H9 (cell line): ENCODE results near the gene ZNHIT6. TPM values are rescaled to one million over a fixed set of nuclear protein-coding genes. Genes with fewer than 3 reads are reported as not detected.

ENCODE experiments used
- DNase-seq: peaks from one replicate; pipeline ENCODE4 v3.0.0-alpha.2; 2017
- H2AFZ ChIP-seq: one replicate; pipeline ENCODE4 v1.6.1; 2013; ENCODE audit warnings: mild to moderate bottlenecking, low read length, control low read depth, moderate library complexity
- H2AK5ac ChIP-seq: 2 replicates; pipeline ENCODE4 v1.6.1; 2013; ENCODE audit warnings: low read length, control low read depth, mixed read lengths; ENCODE audit not compliant: insufficient read length
- H2BK120ac ChIP-seq: one replicate; pipeline ENCODE4 v1.6.1; 2013; ENCODE audit warnings: low read depth, mild to moderate bottlenecking, low read length, control low read depth, inconsistent platforms; ENCODE audit not compliant: poor library complexity, severe bottlenecking
- H2BK12ac ChIP-seq: 2 replicates; pipeline ENCODE4 v1.6.1; 2013; ENCODE audit warnings: low read length, control low read depth, mixed read lengths, low read depth; ENCODE audit not compliant: insufficient read length
- H2BK15ac ChIP-seq: 2 replicates; pipeline ENCODE4 v1.6.1; 2013; ENCODE audit warnings: low read depth, low read length, control low read depth
- H2BK20ac ChIP-seq: one replicate; pipeline ENCODE4 v1.6.1; 2013; ENCODE audit warnings: low read depth, mild to moderate bottlenecking, low read length, control low read depth, inconsistent platforms; ENCODE audit not compliant: poor library complexity, severe bottlenecking
- H2BK5ac ChIP-seq: 2 replicates; pipeline ENCODE4 v1.6.1; 2013; ENCODE audit warnings: low read length, control low read depth, mixed read lengths; ENCODE audit not compliant: insufficient read length
- H3K14ac ChIP-seq: 2 replicates; pipeline ENCODE4 v1.6.1; 2013; ENCODE audit warnings: low read length, control low read depth; ENCODE audit not compliant: insufficient read depth
- H3K18ac ChIP-seq: 2 replicates; pipeline ENCODE4 v1.6.1; 2013; ENCODE audit warnings: low read depth, mild to moderate bottlenecking, mixed read lengths, low read length, control low read depth; ENCODE audit not compliant: insufficient read length
- H3K23ac ChIP-seq: 2 replicates; pipeline ENCODE4 v1.6.1; 2013; ENCODE audit warnings: low read length, control low read depth, mixed read lengths, low read depth; ENCODE audit not compliant: insufficient read length
- H3K23me2 ChIP-seq: 2 replicates; pipeline ENCODE4 v1.6.1; 2013; ENCODE audit warnings: low read depth, mild to moderate bottlenecking, mixed read lengths, low read length, control low read depth; ENCODE audit not compliant: insufficient read length, poor library complexity, severe bottlenecking
- H3K27ac ChIP-seq: 2 replicates; pipeline ENCODE4 v1.5.1; 2013; ENCODE audit warnings: low read length, control low read depth, mixed read lengths, low read depth; ENCODE audit not compliant: insufficient read length
- H3K27me3 ChIP-seq: 2 replicates; pipeline ENCODE4 v1.6.1; 2013; ENCODE audit warnings: low read length, control low read depth, inconsistent platforms; ENCODE audit not compliant: insufficient read depth
- H3K4ac ChIP-seq: 2 replicates; pipeline ENCODE4 v1.6.1; 2013; ENCODE audit warnings: low read depth, mild to moderate bottlenecking, control low read depth, inconsistent platforms, low read length, moderate library complexity
- H3K4me1 ChIP-seq: 2 replicates; pipeline ENCODE4 v1.6.1; 2013; ENCODE audit warnings: low read length, control low read depth, inconsistent platforms; ENCODE audit not compliant: insufficient read depth
- H3K4me2 ChIP-seq: 2 replicates; pipeline ENCODE4 v1.6.1; 2013; ENCODE audit warnings: low read length, control low read depth, mixed read lengths; ENCODE audit not compliant: insufficient read length, insufficient read depth
- H3K56ac ChIP-seq: 2 replicates; pipeline ENCODE4 v1.6.1; 2013; ENCODE audit warnings: low read depth, mild to moderate bottlenecking, mixed read lengths, low read length, control low read depth; ENCODE audit not compliant: insufficient read length
- H3K79me1 ChIP-seq: 2 replicates; pipeline ENCODE4 v1.6.1; 2013; ENCODE audit warnings: low read depth, mild to moderate bottlenecking, moderate library complexity, low read length, control low read depth, inconsistent platforms; ENCODE audit not compliant: insufficient read depth, poor library complexity, severe bottlenecking
- H3K79me2 ChIP-seq: 2 replicates; pipeline ENCODE4 v1.6.1; 2013; ENCODE audit warnings: low read length, control low read depth, inconsistent platforms; ENCODE audit not compliant: insufficient read depth
- H3K9ac ChIP-seq: 2 replicates; pipeline ENCODE4 v1.6.1; 2013; ENCODE audit warnings: low read length, control low read depth, mixed read lengths; ENCODE audit not compliant: insufficient read length; ENCODE audit errors: extremely low read depth
- H3K9me3 ChIP-seq: one replicate; pipeline ENCODE4 v1.6.1; 2013; ENCODE audit warnings: low read depth, low read length, inconsistent platforms; ENCODE audit not compliant: control insufficient read depth
- H3T11ph ChIP-seq: one replicate; pipeline ENCODE4 v1.6.1; 2013; ENCODE audit warnings: mild to moderate bottlenecking, low read length, control low read depth, inconsistent platforms
- H4K20me1 ChIP-seq: one replicate; pipeline ENCODE4 v1.6.1; 2013; ENCODE audit not compliant: control insufficient read depth, insufficient read length, insufficient read depth
- H4K5ac ChIP-seq: 2 replicates; pipeline ENCODE4 v1.6.1; 2013; ENCODE audit warnings: low read depth, mild to moderate bottlenecking, mixed read lengths, low read length, control low read depth; ENCODE audit not compliant: insufficient read length
- H4K8ac ChIP-seq: replicated peaks from 2 replicates; pipeline ENCODE4 v1.6.1; 2013; ENCODE audit warnings: low read length, control low read depth, mixed read lengths, low read depth; ENCODE audit not compliant: insufficient read length
- H4K91ac ChIP-seq: 2 replicates; pipeline ENCODE4 v1.6.1; 2013; ENCODE audit warnings: low read depth, mild to moderate bottlenecking, moderate library complexity, mixed read lengths, low read length, control low read depth; ENCODE audit not compliant: insufficient read length
- H3K27ac Mint-ChIP-seq, 3 experiments: 2 replicates in 2 of 3; 3 replicates in 1 of 3; pipeline ENCODE4 v1.8.0; 2020 to 2021; ENCODE audit warnings: mixed read lengths in 3 of 3, mild to moderate bottlenecking in 1 of 3, moderate library complexity in 1 of 3
- H3K27me3 Mint-ChIP-seq: 2 replicates; pipeline ENCODE4 v1.8.0; 2021; ENCODE audit warnings: low read depth, mild to moderate bottlenecking, moderate library complexity, mixed read lengths
- H3K36me3 Mint-ChIP-seq, 3 experiments: 2 replicates in 2 of 3; 3 replicates in 1 of 3; pipeline ENCODE4 v1.8.0; 2020 to 2021; ENCODE audit warnings: low read depth in 3 of 3, mixed read lengths in 3 of 3; ENCODE audit not compliant: insufficient read depth in 1 of 3
- H3K4me1 Mint-ChIP-seq, 2 experiments: 2 replicates each; pipeline ENCODE4 v1.8.0; 2020; ENCODE audit warnings: mixed read lengths in 2 of 2
- H3K4me3 Mint-ChIP-seq, 2 experiments: 2 replicates in 1 of 2; 3 replicates in 1 of 2; pipeline ENCODE4 v1.8.0; 2020 to 2021; ENCODE audit warnings: mild to moderate bottlenecking in 2 of 2, mixed read lengths in 2 of 2, moderate library complexity in 1 of 2
- H3K9me3 Mint-ChIP-seq, 2 experiments: 2 replicates in 1 of 2; 3 replicates in 1 of 2; pipeline ENCODE4 v1.8.0; 2020; ENCODE audit warnings: mild to moderate bottlenecking in 2 of 2, mixed read lengths in 2 of 2, moderate library complexity in 1 of 2
- WGBS: extraction: QIAGEN DNeasy Blood & Tissue Kit; methylation state at CpG from one replicate; pipeline ENCODE4 v1.1.7; 2013; ENCODE audit warnings: missing lambda C conversion rate, low lambda C conversion rate, mixed read lengths; ENCODE audit not compliant: insufficient read length; ENCODE audit errors: extremely low coverage; 5-methylcytosine and 5-hydroxymethylcytosine counted together
- total RNA-seq: library from RNA; stranded (reverse); gene quantifications from 2 replicates; pipeline ENCODE4 v1.2.1, GENCODE V29; 2021
- TF ChIP-seq, protein P1 (sequence below): fragments of 200-600 bp; sonication (generic); conservative IDR thresholded peaks from 3 replicates; pipeline ENCODE4 v1.8.0; 2021; ENCODE audit warnings: antibody characterized with exemption, mild to moderate bottlenecking

Gene ZNHIT6
- total RNA-seq, 1 experiment from 2014 or later = 21.5 TPM

DNA sequence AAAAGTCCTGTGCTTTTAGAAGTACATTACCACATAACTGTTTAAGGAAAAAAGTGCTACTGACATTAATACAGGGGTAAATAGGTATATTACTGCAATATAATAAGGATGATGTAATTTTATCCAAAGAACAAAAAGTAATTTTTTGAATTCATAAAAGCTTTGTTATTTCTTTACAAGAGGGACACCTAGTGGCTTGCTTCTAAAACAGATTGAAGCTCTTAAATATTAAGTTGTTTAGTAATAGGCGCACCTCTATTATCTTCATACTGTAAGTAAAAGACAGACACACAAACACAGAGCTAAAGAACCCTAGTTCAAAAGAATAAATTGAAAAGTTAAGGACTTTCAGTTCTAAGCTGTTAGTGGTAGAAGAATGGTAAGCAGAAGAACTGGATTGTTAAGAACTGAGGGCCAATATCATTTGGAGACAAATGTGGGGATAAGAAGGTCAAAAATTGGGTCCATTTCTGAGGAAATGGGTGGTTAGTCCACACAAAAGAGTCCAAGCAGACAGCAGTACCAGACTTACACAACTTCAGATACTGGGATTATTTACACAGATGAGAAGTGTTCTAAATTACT lies 15.4 kb downstream of the ZNHIT6 start:
- no peaks in the 10 kb centered on the region for H3K27me3 ChIP-seq
- H2BK15ac ChIP-seq = no peak overlapping the region
- Mint-ChIP-seq H3K4me1 (no peaks in the 10 kb centered on the region), H3K36me3 (peaks cover 6 to 13% (median 9%) of the 10 kb centered on the region in 3 experiments; a peak in 5 of 7 replicates), H3K27ac (peak overlapping the region in 1 of 3 experiments; percentile 19; a peak in 2 of 7 replicates), H3K9me3 (no peaks in the 10 kb centered on the region), H3K27me3 (no peaks in the 10 kb centered on the region), H3K4me3 (no peak overlapping the region)
- H3K23me2 ChIP-seq = no peaks in the 10 kb centered on the region
- no peak overlapping the region for H2BK120ac ChIP-seq
- H4K20me1 ChIP-seq = no peaks in the 10 kb centered on the region
- no peak overlapping the region for H3K4ac ChIP-seq
- H3K18ac ChIP-seq = no peak overlapping the region
- H4K5ac ChIP-seq = no peak overlapping the region
- H3K56ac ChIP-seq = no peak overlapping the region
- H2AFZ ChIP-seq = no peak overlapping the region
- TF ChIP-seq, protein P1, sequence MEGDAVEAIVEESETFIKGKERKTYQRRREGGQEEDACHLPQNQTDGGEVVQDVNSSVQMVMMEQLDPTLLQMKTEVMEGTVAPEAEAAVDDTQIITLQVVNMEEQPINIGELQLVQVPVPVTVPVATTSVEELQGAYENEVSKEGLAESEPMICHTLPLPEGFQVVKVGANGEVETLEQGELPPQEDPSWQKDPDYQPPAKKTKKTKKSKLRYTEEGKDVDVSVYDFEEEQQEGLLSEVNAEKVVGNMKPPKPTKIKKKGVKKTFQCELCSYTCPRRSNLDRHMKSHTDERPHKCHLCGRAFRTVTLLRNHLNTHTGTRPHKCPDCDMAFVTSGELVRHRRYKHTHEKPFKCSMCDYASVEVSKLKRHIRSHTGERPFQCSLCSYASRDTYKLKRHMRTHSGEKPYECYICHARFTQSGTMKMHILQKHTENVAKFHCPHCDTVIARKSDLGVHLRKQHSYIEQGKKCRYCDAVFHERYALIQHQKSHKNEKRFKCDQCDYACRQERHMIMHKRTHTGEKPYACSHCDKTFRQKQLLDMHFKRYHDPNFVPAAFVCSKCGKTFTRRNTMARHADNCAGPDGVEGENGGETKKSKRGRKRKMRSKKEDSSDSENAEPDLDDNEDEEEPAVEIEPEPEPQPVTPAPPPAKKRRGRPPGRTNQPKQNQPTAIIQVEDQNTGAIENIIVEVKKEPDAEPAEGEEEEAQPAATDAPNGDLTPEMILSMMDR = peak; percentile 58
- no peak overlapping the region for H4K8ac ChIP-seq
- no peaks in the 10 kb centered on the region for H3K79me2 ChIP-seq
- H3K23ac ChIP-seq = no peak overlapping the region
- no peak overlapping the region for H4K91ac ChIP-seq
- H3K79me1 ChIP-seq = peaks cover 3% of the 10 kb centered on the region
- no peak overlapping the region for H3T11ph ChIP-seq
- no peak overlapping the region for H3K14ac ChIP-seq
- no peak overlapping the region for H3K9ac ChIP-seq
- no peak overlapping the region for H2BK5ac ChIP-seq
- H3K9me3 ChIP-seq = no peaks in the 10 kb centered on the region
- no peak overlapping the region for H2BK20ac ChIP-seq
- no peaks in the 10 kb centered on the region for H3K4me1 ChIP-seq
- WGBS = no CpG with 5 or more reads among the region's 1 CpG
- H3K27ac ChIP-seq = no peak overlapping the region
- no peak overlapping the region for H3K4me2 ChIP-seq
- DNase-seq = no peak
- no peak overlapping the region for H2AK5ac ChIP-seq
- no peak overlapping the region for H2BK12ac ChIP-seq
